GM18868 (cell line): ENCODE data around the gene NPHP4.

Experiments used
- ATAC-seq: cut with Tn5 transposase; IDR thresholded peaks from one replicate; pipeline ENCODE4 v1.9.1; 2021; ENCODE audit warnings: mild to moderate bottlenecking, moderate library complexity; ENCODE audit not compliant: unreplicated experiment

The NPHP4 gene

GRCh38 chr1:5818755-5819154 lies 173.5 kb downstream of the NPHP4 start:
- no peak for ATAC-seq

DNA sequence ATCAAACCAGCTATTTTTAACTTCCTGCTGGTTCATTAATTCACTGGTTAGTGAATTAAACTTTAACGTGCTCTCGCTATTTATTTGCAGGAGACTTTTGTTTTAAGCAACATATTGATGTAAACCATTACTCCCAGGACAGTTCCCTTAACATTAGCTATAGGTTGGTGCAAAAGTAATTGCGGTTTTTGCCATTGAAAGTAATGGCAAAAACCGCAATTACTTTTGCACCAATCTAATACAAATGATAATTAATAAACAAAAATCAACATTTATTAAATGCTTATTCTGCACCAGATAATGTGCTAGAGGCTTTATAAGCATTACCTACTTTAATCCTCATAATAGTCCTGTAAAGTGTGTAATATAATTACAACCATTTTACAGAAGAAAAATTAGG lies 176.5 kb downstream of the NPHP4 start:
- no peak for ATAC-seq

- no peak for ATAC-seq
Measured at GRCh38 chr1:5815211-5815610, 177.0 kb downstream of the NPHP4 start.

DNA sequence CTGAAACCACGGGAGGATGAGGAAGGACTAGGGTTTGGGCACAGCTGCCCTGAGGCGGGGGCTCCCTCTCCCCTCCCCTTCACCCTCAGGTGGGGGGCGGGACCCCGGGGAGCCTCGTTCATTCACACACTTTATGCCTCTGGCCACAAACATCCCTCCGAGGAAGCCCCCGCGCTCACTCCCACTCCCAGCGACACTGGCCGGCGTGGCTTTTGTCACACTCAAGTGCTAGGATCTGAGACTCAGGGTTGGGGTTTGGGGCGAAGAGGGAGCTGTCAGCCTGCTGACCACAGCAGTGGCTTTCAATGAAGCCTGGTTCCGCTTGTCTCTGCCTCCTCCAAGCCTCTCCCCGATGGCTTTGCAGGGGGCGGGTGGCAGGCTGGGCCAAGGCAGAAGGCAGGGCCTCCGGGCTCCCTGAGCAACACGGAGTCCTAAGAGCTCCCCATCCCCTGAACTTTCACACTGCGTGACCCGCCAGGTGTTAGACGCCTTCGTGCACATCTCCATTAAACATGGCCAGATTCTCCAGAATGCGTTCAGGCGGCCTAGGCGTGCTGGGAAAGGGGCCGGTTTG lies 178.1 kb downstream of the NPHP4 start:
- no peak for ATAC-seq

GRCh38 chr1:5813480-5813879 lies 178.7 kb downstream of the NPHP4 start:
- no peak for ATAC-seq
